C4-2B (cell line): Measurements from ENCODE around the gene ZDHHC9.

Experiments used
- CTCF ChIP-seq: fragments of 450-650 bp; conservative IDR thresholded peaks from 2 replicates; pipeline ENCODE4 v1.5.1; 2017; ENCODE audit warnings: mild to moderate bottlenecking
- ZFX ChIP-seq: fragments of 450-650 bp; IDR thresholded peaks from 2 replicates; pipeline ENCODE4 v1.6.1; 2017

- no peak for TF ChIP-seq CTCF
- TF ChIP-seq ZFX: no peak
Measured at GRCh38 chrX:129786210-129786651, 57.5 kb downstream of the ZDHHC9 start.
